Tibial nerve (tissue), 4 donors: ENCODE data around the gene NPHS1.

Experiments
- EP300 ChIP-seq, 2 donors: sonication (generic); formaldehyde crosslinking; IDR thresholded peaks; one replicate each; pipeline ENCODE4 v1.6.1; 2017; ENCODE audit warnings: antibody characterized with exemption in 2 of 2, mild to moderate bottlenecking in 1 of 2
- POLR2A ChIP-seq, 2 donors: fragments of 450-650 bp; IDR thresholded peaks; one replicate each; pipeline ENCODE4 v1.6.1; 2017; ENCODE audit warnings: antibody characterized with exemption in 2 of 2, mild to moderate bottlenecking in 2 of 2, moderate library complexity in 2 of 2
- TF ChIP-seq, protein P1 (sequence below), 5 experiments: fragments of 200-600 bp in 3 of 5; fragments of 450-650 bp in 2 of 5; sonication (generic) in 3 of 5; IDR thresholded peaks; one replicate each; pipeline ENCODE4 v1.5.1; 2016 to 2019; ENCODE audit warnings: antibody characterized with exemption in 5 of 5, mild to moderate bottlenecking in 3 of 5, moderate library complexity in 2 of 5

DNA sequence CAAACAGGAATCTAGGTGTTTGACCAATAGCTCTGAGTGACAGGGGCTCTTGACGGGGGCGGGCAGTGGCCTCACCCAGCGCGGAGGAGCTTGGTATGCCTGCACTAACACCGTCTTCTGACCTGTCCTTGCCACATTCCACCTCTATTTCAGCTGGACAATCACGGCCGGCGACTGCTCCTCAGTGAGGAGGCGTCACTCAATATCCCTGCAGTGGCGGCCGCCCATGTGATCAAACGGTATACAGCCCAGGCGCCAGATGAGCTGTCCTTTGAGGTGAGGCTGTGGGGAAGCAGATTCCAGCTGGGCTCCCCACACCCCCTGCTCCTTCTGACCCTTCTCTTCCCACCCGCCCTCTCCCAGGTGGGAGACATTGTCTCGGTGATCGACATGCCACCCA lies 72.2 kb downstream of the NPHS1 start:
- TF ChIP-seq EP300 (IDR thresholded peaks at IDR 0.05) (no peak), POLR2A (IDR thresholded peaks at IDR 0.05) (no peak)
- TF ChIP-seq, protein P1, sequence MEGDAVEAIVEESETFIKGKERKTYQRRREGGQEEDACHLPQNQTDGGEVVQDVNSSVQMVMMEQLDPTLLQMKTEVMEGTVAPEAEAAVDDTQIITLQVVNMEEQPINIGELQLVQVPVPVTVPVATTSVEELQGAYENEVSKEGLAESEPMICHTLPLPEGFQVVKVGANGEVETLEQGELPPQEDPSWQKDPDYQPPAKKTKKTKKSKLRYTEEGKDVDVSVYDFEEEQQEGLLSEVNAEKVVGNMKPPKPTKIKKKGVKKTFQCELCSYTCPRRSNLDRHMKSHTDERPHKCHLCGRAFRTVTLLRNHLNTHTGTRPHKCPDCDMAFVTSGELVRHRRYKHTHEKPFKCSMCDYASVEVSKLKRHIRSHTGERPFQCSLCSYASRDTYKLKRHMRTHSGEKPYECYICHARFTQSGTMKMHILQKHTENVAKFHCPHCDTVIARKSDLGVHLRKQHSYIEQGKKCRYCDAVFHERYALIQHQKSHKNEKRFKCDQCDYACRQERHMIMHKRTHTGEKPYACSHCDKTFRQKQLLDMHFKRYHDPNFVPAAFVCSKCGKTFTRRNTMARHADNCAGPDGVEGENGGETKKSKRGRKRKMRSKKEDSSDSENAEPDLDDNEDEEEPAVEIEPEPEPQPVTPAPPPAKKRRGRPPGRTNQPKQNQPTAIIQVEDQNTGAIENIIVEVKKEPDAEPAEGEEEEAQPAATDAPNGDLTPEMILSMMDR (IDR thresholded peaks at IDR 0.05), result no peak
